ENCODE results near the gene PPP1R37.
"Not testable (repeated sequence)": the region's sequence is repeated elsewhere in the genome, so short reads cannot be mapped to it uniquely, and the experiment has no call there.

PPP1R37 gene

DNA sequence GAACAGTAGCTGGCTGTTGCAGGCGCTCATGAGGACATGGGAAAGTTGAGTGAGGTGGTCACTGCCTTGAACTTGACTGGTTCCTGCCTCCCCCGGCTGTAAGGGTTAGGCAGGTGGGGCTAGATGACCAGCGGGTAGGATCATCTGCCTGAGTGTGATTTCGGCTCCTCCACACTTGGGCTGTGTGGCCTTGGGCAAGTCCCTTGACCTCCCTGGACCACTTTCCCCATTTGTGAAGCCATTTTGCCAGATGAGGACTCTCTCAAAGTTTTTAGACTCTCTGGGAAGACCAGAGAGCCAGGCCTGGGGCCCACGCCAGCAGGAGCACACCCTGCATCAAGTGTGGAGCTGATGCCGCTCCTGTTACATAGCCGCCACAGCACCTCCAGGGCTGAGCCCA lies 9.5 kb downstream of the PPP1R37 start:
- Histone ChIP-seq H3K36me3 (ENCODE audit: control insufficient read depth, insufficient read depth, low read length) (no peaks in the 10 kb centered on the region), H3K9ac (ENCODE audit: low read length) (no peak overlapping the region), H3K79me1 (ENCODE audit: low read length) (peaks cover 58% of the 10 kb centered on the region), H3K4me2 (ENCODE audit: low read length) (no peak overlapping the region), H3K23ac (ENCODE audit: low read length) (no peak overlapping the region), H3K27me3 (ENCODE audit: insufficient read depth, low read length, poor library complexity) (no peaks in the 10 kb centered on the region), H3K4ac (ENCODE audit: low read depth, low read length) (no peak overlapping the region), H4K8ac (ENCODE audit: low read depth, low read length) (no peak overlapping the region), H4K5ac (ENCODE audit: low read length) (no peak overlapping the region), H2AK5ac (ENCODE audit: low read length) (no peak overlapping the region), H3K18ac (ENCODE audit: low read length) (no peak overlapping the region), H3K4me3 (ENCODE audit: low read length) (no peak overlapping the region), H3K27ac (ENCODE audit: low read depth, low read length) (no peak overlapping the region), H3K4me1 (ENCODE audit: control insufficient read depth, low read depth, low read length) (peaks cover 7% of the 10 kb centered on the region), H2BK15ac (replicated peaks; ENCODE audit: low read depth) (no peak overlapping the region), H3K56ac (ENCODE audit: low read length) (no peak overlapping the region), H2BK5ac (ENCODE audit: low read length) (no peak overlapping the region), H3K79me2 (ENCODE audit: control insufficient read depth, insufficient read depth, low read length) (peaks cover 79% of the 10 kb centered on the region), H2BK120ac (ENCODE audit: low read depth, low read length) (no peak overlapping the region)
- WGBS (ENCODE audit: extremely low coverage, insufficient coverage, low lambda C conversion rate) = no CpG with 5 or more reads among the region's 7 CpGs
- no peak for DNase-seq

DNA sequence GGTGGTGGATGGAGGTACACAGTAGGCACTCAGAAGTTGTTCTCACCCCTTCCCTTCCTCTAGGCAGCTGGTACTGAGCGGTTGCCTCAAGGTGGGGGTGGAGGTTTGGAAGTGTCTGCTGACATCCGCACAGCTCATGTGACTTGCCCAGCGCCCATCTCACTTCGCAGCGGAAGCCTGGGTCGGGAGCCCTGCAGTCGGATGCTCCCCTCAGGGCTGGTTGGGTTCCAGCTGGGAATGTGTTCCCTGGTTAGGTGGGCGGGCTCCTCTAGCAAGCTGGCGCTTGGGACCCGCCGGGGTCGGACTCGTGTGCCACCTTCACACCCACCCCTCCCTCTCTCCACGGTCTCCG lies 10.2 kb downstream of the PPP1R37 start:
- H3K36me3 ChIP-seq (ENCODE audit: control insufficient read depth, insufficient read depth, low read length) = no peaks in the 10 kb centered on the region
- no peak overlapping the region for H2AK5ac ChIP-seq (ENCODE audit: low read length)
- H2BK120ac ChIP-seq (ENCODE audit: low read depth, low read length) = no peak overlapping the region
- H3K18ac ChIP-seq (ENCODE audit: low read length) = no peak overlapping the region
- no peak overlapping the region for H2BK5ac ChIP-seq (ENCODE audit: low read length)
- H3K23ac ChIP-seq (ENCODE audit: low read length) = no peak overlapping the region
- no peak overlapping the region for H3K4me3 ChIP-seq (ENCODE audit: low read length)
- no peak overlapping the region for H3K56ac ChIP-seq (ENCODE audit: low read length)
- no peak overlapping the region for H4K5ac ChIP-seq (ENCODE audit: low read length)
- peaks cover 76% of the 10 kb centered on the region for H3K79me2 ChIP-seq (ENCODE audit: control insufficient read depth, insufficient read depth, low read length)
- peaks cover 56% of the 10 kb centered on the region for H3K79me1 ChIP-seq (ENCODE audit: low read length)
- no peak overlapping the region for H3K4me2 ChIP-seq (ENCODE audit: low read length)
- H3K27ac ChIP-seq (ENCODE audit: low read depth, low read length) = no peak overlapping the region
- DNase-seq = no peak
- peaks cover 3% of the 10 kb centered on the region for H3K4me1 ChIP-seq (ENCODE audit: control insufficient read depth, low read depth, low read length)
- H4K8ac ChIP-seq (ENCODE audit: low read depth, low read length) = no peak overlapping the region
- no CpG with 5 or more reads among the region's 15 CpGs for WGBS (ENCODE audit: extremely low coverage, insufficient coverage, low lambda C conversion rate)
- no peak overlapping the region for H3K9ac ChIP-seq (ENCODE audit: low read length)
- H3K4ac ChIP-seq (ENCODE audit: low read depth, low read length) = no peak overlapping the region
- H2BK15ac ChIP-seq (replicated peaks; ENCODE audit: low read depth) = no peak overlapping the region
- H3K27me3 ChIP-seq (ENCODE audit: insufficient read depth, low read length, poor library complexity) = no peaks in the 10 kb centered on the region

DNA sequence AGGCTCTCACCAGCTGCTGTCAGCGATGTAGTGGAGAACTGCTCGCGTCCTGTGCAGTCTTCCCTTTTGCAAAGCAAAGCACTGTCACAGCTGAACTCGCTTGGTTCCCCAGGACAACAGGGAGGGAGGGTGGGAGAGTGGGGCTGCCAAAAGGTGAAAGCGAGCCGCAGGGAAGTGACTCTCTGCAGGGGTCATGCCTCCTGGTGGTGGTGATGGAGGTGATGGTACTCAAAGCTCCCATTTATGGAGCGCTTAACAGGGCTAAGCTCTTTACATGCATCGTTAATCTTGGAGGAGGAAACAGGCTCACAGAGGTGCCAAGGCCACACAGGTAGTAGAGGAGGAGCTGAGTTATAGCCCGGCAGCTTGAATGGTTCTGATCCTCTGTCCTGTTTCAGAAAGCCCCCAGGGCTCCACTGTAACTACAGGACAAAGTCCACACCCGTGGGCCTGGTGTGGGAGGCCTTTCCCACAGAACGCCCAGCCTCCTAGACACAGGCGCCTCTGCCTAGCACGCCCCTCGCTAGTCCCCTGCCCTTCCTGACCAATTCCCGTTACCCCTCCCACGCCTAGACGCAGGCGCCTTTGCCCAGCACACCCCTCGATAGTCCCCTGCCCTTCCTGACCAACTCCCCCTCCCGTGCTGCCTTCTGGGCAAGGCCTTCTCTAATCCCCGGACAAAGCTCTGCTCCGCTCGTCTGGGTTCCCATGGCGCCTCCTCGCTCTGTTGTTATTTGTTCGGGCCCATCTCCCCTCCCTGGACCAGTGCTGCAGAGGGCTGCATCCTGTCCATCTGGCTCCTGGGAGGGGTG lies 10.7 kb downstream of the PPP1R37 start:
- no peaks in the 10 kb centered on the region for H3K27me3 ChIP-seq (ENCODE audit: insufficient read depth, low read length, poor library complexity)
- no peak overlapping the region for H2BK15ac ChIP-seq (replicated peaks; ENCODE audit: low read depth)
- no peak overlapping the region for H3K56ac ChIP-seq (ENCODE audit: low read length)
- no peak overlapping the region for H4K5ac ChIP-seq (ENCODE audit: low read length)
- H2BK120ac ChIP-seq (ENCODE audit: low read depth, low read length) = no peak overlapping the region
- no peak overlapping the region for H3K9ac ChIP-seq (ENCODE audit: low read length)
- H3K4ac ChIP-seq (ENCODE audit: low read depth, low read length) = no peak overlapping the region
- no peak overlapping the region for H2BK5ac ChIP-seq (ENCODE audit: low read length)
- no peak overlapping the region for H3K4me2 ChIP-seq (ENCODE audit: low read length)
- H3K4me1 ChIP-seq (ENCODE audit: control insufficient read depth, low read depth, low read length) = peaks cover 3% of the 10 kb centered on the region
- no peaks in the 10 kb centered on the region for H3K36me3 ChIP-seq (ENCODE audit: control insufficient read depth, insufficient read depth, low read length)
- no peak overlapping the region for H3K18ac ChIP-seq (ENCODE audit: low read length)
- H3K79me1 ChIP-seq (ENCODE audit: low read length) = peaks cover 54% of the 10 kb centered on the region
- no peak overlapping the region for H3K23ac ChIP-seq (ENCODE audit: low read length)
- no peak overlapping the region for H3K27ac ChIP-seq (ENCODE audit: low read depth, low read length)
- H3K4me3 ChIP-seq (ENCODE audit: low read length) = no peak overlapping the region
- no peak overlapping the region for H4K8ac ChIP-seq (ENCODE audit: low read depth, low read length)
- H2AK5ac ChIP-seq (ENCODE audit: low read length) = no peak overlapping the region
- DNase-seq = peak; percentile 45
- peaks cover 71% of the 10 kb centered on the region for H3K79me2 ChIP-seq (ENCODE audit: control insufficient read depth, insufficient read depth, low read length)
- WGBS (ENCODE audit: extremely low coverage, insufficient coverage, low lambda C conversion rate) = no CpG with 5 or more reads among the region's 26 CpGs

DNA sequence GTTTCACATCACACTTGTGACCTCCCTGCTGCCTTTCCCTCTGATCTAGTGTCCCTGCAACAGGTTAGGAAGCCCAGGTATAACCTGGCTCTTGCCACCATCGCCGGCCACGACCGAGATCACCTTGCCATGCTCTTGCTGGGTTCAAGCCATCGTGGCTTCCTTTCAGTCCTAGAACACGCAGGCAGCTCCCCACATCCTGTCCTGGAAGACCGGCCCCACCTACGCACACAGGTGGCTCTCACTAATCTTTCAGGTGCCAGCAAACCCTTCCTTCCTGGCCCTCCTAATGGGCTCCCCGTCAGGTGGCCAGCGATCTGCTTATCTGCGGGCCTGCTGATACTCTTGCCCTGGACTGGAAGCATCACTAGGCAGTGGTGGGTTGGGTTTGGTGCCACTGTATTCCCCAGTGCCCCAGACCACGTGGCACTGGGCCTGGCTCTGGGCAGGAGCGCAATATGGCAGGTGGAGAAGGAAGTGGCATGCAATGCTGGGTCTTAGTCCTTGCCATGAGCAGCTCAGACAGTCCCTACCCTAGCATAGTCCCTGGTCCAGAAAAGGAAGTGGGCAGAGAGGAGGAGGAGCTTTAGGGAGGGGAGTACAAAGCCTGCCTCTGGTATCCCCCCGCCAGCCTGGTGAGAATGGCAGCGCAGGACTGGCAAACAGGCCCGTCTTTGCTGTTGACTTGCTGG lies 11.8 kb downstream of the PPP1R37 start:
- Histone ChIP-seq H2BK5ac (ENCODE audit: low read length) (no peak overlapping the region), H3K23ac (ENCODE audit: low read length) (no peak overlapping the region), H3K4ac (ENCODE audit: low read depth, low read length) (no peak overlapping the region), H3K56ac (ENCODE audit: low read length) (no peak overlapping the region), H2BK15ac (replicated peaks; ENCODE audit: low read depth) (no peak overlapping the region), H3K4me2 (ENCODE audit: low read length) (no peak overlapping the region), H4K5ac (ENCODE audit: low read length) (no peak overlapping the region), H3K79me1 (ENCODE audit: low read length) (peaks cover 51% of the 10 kb centered on the region), H3K36me3 (ENCODE audit: control insufficient read depth, insufficient read depth, low read length) (no peaks in the 10 kb centered on the region), H4K8ac (ENCODE audit: low read depth, low read length) (no peak overlapping the region), H3K27me3 (ENCODE audit: insufficient read depth, low read length, poor library complexity) (no peaks in the 10 kb centered on the region), H2AK5ac (ENCODE audit: low read length) (no peak overlapping the region), H3K9ac (ENCODE audit: low read length) (no peak overlapping the region), H3K18ac (ENCODE audit: low read length) (no peak overlapping the region), H3K27ac (ENCODE audit: low read depth, low read length) (no peak overlapping the region), H2BK120ac (ENCODE audit: low read depth, low read length) (no peak overlapping the region), H3K4me3 (ENCODE audit: low read length) (no peak overlapping the region), H3K4me1 (ENCODE audit: control insufficient read depth, low read depth, low read length) (peaks cover 3% of the 10 kb centered on the region), H3K79me2 (ENCODE audit: control insufficient read depth, insufficient read depth, low read length) (peaks cover 69% of the 10 kb centered on the region)
- WGBS (ENCODE audit: extremely low coverage, insufficient coverage, low lambda C conversion rate) = no CpG with 5 or more reads among the region's 16 CpGs
- DNase-seq = no peak

DNA sequence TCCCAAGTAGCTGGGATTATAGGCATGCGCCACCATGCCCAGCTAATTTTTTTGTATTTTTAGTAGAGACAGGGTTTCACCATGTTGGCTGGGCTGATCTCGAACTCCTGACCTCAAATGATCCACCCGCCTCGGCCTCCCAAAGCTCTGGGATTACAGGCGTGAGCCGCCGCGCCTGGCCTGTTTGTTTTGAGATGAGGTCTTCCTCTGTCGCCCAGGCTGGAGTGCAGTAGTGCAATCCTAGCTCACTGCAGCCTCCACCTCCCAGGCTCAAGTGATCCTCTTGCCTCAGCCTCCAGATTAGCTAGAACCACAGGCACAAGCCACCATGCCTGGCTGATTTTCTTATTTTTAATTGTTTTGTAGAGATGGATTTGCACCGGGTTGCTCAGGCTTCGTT lies 13.4 kb downstream of the PPP1R37 start:
- no CpG with 5 or more reads among the region's 11 CpGs for whole genome bisulfite sequencing (ENCODE audit: extremely low coverage, insufficient coverage, low lambda C conversion rate)
- H3K4me1 ChIP-seq (ENCODE audit: control insufficient read depth, low read depth, low read length); H3K9ac ChIP-seq (ENCODE audit: low read length); H3K4me2 ChIP-seq (ENCODE audit: low read length); H2BK15ac ChIP-seq (replicated peaks; ENCODE audit: low read depth); H3K4ac ChIP-seq (ENCODE audit: low read depth, low read length); H2BK120ac ChIP-seq (ENCODE audit: low read depth, low read length); H3K4me3 ChIP-seq (ENCODE audit: low read length); DNase-seq; H3K23ac ChIP-seq (ENCODE audit: low read length); H2AK5ac ChIP-seq (ENCODE audit: low read length); H3K27ac ChIP-seq (ENCODE audit: low read depth, low read length); H4K8ac ChIP-seq (ENCODE audit: low read depth, low read length); H3K36me3 ChIP-seq (ENCODE audit: control insufficient read depth, insufficient read depth, low read length); H3K18ac ChIP-seq (ENCODE audit: low read length); H3K56ac ChIP-seq (ENCODE audit: low read length); H3K27me3 ChIP-seq (ENCODE audit: insufficient read depth, low read length, poor library complexity); H2BK5ac ChIP-seq (ENCODE audit: low read length); H4K5ac ChIP-seq (ENCODE audit: low read length): not testable (repeated sequence)
- H3K79me1 ChIP-seq (ENCODE audit: low read length) = peaks cover 47% of the 10 kb centered on the region
- H3K79me2 ChIP-seq (ENCODE audit: control insufficient read depth, insufficient read depth, low read length) = peaks cover 60% of the 10 kb centered on the region
